Hepatocyte (in vitro differentiated cells): ENCODE data around the gene FERMT3. TPM values are rescaled to one million over a fixed set of nuclear protein-coding genes. Genes with fewer than 3 reads are reported as not detected.

Experiments used
- DNase-seq: peaks from one replicate; pipeline ENCODE4 v3.0.0-alpha.2; 2016; ENCODE audit warnings: low spot score
- H2AFZ ChIP-seq: fragments of 200-600 bp; sonication (generic); 2 replicates; pipeline ENCODE4 v1.6.0; 2016; ENCODE audit warnings: antibody characterized with exemption, mild to moderate bottlenecking
- H3K27ac ChIP-seq: fragments of 200-600 bp; sonication (generic); 2 replicates; pipeline ENCODE4 v1.5.1; 2016; ENCODE audit warnings: mild to moderate bottlenecking
- H3K27me3 ChIP-seq: fragments of 200-600 bp; sonication (generic); 2 replicates; pipeline ENCODE4 v1.6.1; 2016
- H3K36me3 ChIP-seq: fragments of 200-600 bp; sonication (generic); replicated peaks from 2 replicates; pipeline ENCODE4 v1.5.1; 2016; ENCODE audit warnings: low read depth; ENCODE audit not compliant: insufficient read depth
- H3K4me1 ChIP-seq: fragments of 200-600 bp; sonication (generic); 2 replicates; pipeline ENCODE4 v1.5.1; 2016; ENCODE audit warnings: mild to moderate bottlenecking, moderate library complexity; ENCODE audit not compliant: insufficient read depth
- H3K4me2 ChIP-seq: fragments of 200-600 bp; sonication (generic); 2 replicates; pipeline ENCODE4 v1.6.0; 2016
- H3K4me3 ChIP-seq: fragments of 200-600 bp; sonication (generic); 2 replicates; pipeline ENCODE4 v1.5.1; 2016; ENCODE audit warnings: mild to moderate bottlenecking
- H3K79me2 ChIP-seq: fragments of 200-600 bp; sonication (generic); 2 replicates; pipeline ENCODE4 v1.6.0; 2017; ENCODE audit warnings: mild to moderate bottlenecking
- H3K9me2 ChIP-seq: fragments of 200-600 bp; sonication (generic); replicated peaks from 2 replicates; pipeline ENCODE4 v1.6.0; 2017; ENCODE audit warnings: mild to moderate bottlenecking; ENCODE audit not compliant: insufficient read depth
- H3K9me3 ChIP-seq: fragments of 200-600 bp; sonication (generic); 2 replicates; pipeline ENCODE4 v1.5.1; 2016; ENCODE audit warnings: low read depth, mild to moderate bottlenecking
- H4K20me1 ChIP-seq: fragments of 200-600 bp; sonication (generic); 2 replicates; pipeline ENCODE4 v1.6.0; 2016; ENCODE audit warnings: mild to moderate bottlenecking; ENCODE audit not compliant: insufficient read depth, poor library complexity, severe bottlenecking
- EZH2 ChIP-seq: fragments of 200-600 bp; sonication (generic); IDR thresholded peaks from 2 replicates; pipeline ENCODE4 v1.6.1; 2016; ENCODE audit warnings: antibody characterized with exemption, mild to moderate bottlenecking, borderline replicate concordance
- EZH2phosphoT487 ChIP-seq: fragments of 200-600 bp; sonication (generic); IDR thresholded peaks from one replicate; pipeline ENCODE4 v1.6.1; 2018; ENCODE audit warnings: antibody characterized with exemption, mild to moderate bottlenecking, low read depth, moderate library complexity; ENCODE audit not compliant: unreplicated experiment, severe bottlenecking
- WGBS: methylation state at CpG from one replicate; pipeline ENCODE4 v1.1.6; 2016; ENCODE audit warnings: low lambda C conversion rate; ENCODE audit errors: missing lambda C conversion rate; 5-methylcytosine and 5-hydroxymethylcytosine counted together
- polyA plus RNA-seq: library from polyadenylated mRNA; unstranded; fragments of >200 nt; fragmentation: Nextera tagmentation; extraction: Ambion mirVana; gene quantifications from 2 replicates; pipeline ENCODE4 v1.2.1, GENCODE V29; 2016
- total RNA-seq: library from RNA; depleted of rRNA; stranded (reverse); fragments of >200 nt; gene quantifications from 2 replicates; pipeline ENCODE4 v1.2.3, GENCODE V29; 2014
- TF ChIP-seq, protein P1 (sequence below): fragments of 200-600 bp; sonication (generic); IDR thresholded peaks from 2 replicates; pipeline ENCODE4 v1.5.1; 2016; ENCODE audit warnings: antibody characterized with exemption, mild to moderate bottlenecking; ENCODE audit not compliant: poor library complexity

FERMT3 gene
- total and polyA plus RNA-seq, 2 experiments from 2014 or later = 1.6 TPM; not detected in 1

DNA sequence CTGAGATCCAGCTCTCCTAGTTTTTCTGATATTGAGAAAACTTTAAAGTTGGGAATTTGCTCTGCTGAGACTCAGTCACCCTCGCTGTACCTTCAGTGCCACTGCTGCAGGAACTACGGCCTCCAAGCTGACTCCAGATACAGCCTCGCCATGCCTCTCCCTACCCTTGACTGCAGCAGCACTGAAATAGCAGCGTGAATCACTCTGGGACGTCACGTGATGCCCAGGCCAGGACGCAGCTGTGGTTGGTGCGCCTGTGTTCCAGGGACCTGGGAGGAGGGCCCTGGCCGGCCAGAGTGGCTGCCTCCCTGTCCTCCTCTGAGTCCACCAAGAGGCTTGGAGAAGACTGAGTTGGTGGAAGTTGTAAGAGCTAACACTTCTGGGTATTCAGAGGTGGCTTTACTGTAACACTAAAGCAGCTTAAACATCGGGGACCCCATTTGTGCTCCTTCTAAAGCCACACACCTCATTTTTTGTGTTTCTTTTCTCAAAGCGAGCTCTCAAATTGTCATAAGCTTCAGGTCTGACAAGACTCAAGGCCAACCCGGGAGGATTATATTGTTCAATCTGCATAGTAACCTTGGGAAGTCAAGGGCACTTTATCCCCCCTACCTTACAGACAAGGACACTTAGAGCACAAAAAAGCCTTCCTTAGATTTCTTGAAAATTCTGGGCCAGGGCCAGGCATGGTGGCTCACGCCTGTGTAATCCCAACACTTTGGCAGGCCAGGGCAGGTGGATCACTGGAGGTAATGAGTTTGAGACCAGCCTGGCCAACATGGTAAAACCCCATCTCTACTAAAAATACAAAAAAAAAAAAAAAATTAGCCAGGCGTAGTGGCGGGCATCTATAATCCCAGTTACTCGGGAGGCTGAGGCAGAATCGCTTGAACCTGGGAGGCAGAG, 24.8 kb upstream of the FERMT3 start:
- Histone ChIP-seq H3K4me2 (peak overlapping the region; percentile 62), H3K9me3 (no peaks in the 10 kb centered on the region), H3K4me1 (peaks cover 22% of the 10 kb centered on the region), H3K79me2 (peaks cover 18% of the 10 kb centered on the region), H3K9me2 (no peaks in the 10 kb centered on the region), H3K4me3 (no peak overlapping the region), H4K20me1 (no peaks in the 10 kb centered on the region), H2AFZ (peak overlapping the region; percentile 58), H3K36me3 (no peaks in the 10 kb centered on the region), H3K27me3 (no peaks in the 10 kb centered on the region), H3K27ac (peak overlapping the region; percentile 89)
- DNase-seq = peak; percentile 95
- WGBS = 43% methylated on average over 17 of the region's 17 CpGs
- no peak for TF ChIP-seq EZH2phosphoT487

DNA sequence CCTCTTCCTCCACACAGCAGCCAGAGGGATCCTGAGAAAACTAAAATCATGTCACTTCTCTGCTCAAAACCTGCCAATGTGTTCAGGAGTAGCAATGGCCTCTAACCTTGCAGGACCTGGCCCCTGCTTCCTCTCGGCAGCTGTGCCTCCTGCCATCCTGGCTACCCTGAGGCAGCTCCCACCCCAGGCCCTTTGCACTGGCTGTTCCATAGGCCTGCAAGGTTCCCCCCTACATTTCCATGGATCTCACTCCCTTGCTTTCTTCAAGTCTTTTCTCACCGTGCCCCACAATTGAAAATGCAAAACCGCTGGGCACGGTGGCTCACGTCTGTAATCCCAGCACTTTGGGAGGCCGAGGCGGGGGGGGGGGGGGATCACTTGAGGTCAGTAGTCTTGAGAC, 22.6 kb upstream of the FERMT3 start:
- H3K36me3 ChIP-seq = no peaks in the 10 kb centered on the region
- peaks cover 18% of the 10 kb centered on the region for H3K79me2 ChIP-seq
- TF ChIP-seq EZH2phosphoT487 = no peak
- TF ChIP-seq, protein P1, sequence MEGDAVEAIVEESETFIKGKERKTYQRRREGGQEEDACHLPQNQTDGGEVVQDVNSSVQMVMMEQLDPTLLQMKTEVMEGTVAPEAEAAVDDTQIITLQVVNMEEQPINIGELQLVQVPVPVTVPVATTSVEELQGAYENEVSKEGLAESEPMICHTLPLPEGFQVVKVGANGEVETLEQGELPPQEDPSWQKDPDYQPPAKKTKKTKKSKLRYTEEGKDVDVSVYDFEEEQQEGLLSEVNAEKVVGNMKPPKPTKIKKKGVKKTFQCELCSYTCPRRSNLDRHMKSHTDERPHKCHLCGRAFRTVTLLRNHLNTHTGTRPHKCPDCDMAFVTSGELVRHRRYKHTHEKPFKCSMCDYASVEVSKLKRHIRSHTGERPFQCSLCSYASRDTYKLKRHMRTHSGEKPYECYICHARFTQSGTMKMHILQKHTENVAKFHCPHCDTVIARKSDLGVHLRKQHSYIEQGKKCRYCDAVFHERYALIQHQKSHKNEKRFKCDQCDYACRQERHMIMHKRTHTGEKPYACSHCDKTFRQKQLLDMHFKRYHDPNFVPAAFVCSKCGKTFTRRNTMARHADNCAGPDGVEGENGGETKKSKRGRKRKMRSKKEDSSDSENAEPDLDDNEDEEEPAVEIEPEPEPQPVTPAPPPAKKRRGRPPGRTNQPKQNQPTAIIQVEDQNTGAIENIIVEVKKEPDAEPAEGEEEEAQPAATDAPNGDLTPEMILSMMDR = no peak
- no peaks in the 10 kb centered on the region for H3K9me2 ChIP-seq
- peak overlapping the region; percentile 83 for H3K4me2 ChIP-seq
- H3K4me1 ChIP-seq = peaks cover 30% of the 10 kb centered on the region
- no peak overlapping the region for H2AFZ ChIP-seq
- WGBS = 93% methylated on average over 6 of the region's 7 CpGs
- peak overlapping the region; percentile 80 for H3K27ac ChIP-seq
- H3K4me3 ChIP-seq = no peak overlapping the region
- peaks cover 7% of the 10 kb centered on the region for H4K20me1 ChIP-seq
- H3K27me3 ChIP-seq = no peaks in the 10 kb centered on the region
- no peak for DNase-seq
- H3K9me3 ChIP-seq = no peaks in the 10 kb centered on the region

DNA sequence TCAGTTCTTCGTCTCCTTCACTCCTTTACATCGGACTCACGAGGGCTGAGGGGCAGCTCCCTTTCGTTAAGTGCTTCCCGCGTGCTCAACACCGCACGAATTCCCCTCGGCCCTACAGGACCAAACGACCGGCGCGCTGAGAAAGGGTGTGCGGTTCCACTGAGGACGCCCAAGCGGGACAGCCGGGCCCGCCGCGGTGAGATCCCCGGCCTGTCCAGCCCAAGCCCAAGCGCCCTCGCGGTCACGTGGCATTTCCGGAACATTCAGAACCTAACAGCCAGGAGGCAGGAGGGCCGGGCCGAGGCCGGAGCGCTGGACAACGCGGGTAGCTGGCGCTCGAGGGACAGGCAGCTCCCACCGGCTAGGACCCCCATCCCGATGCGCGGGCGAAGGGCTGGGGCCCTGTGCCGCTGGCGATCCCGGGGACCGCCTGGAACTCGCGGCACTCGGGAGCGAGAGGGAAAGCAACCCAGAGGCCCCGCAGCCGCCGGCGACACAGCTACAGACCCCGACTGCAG, 21.3 kb upstream of the FERMT3 start:
- Histone ChIP-seq H3K4me1 (peaks cover 30% of the 10 kb centered on the region), H3K36me3 (no peaks in the 10 kb centered on the region), H3K27ac (peak overlapping the region; percentile 80), H3K9me2 (no peaks in the 10 kb centered on the region), H3K4me2 (peak overlapping the region; percentile 83), H3K79me2 (peaks cover 18% of the 10 kb centered on the region), H4K20me1 (peaks cover 18% of the 10 kb centered on the region), H3K9me3 (no peaks in the 10 kb centered on the region), H2AFZ (peak overlapping the region; percentile 6), H3K27me3 (no peaks in the 10 kb centered on the region), H3K4me3 (peak overlapping the region; percentile 16)
- WGBS = under 1% methylated on average over 50 of the region's 52 CpGs
- TF ChIP-seq EZH2 (no peak), EZH2phosphoT487 (no peak)
- TF ChIP-seq, protein P1 = peak; percentile 40
- peak; percentile 92 for DNase-seq
